ENCODE measurements around the gene MDP1.

The MDP1 gene

DNA sequence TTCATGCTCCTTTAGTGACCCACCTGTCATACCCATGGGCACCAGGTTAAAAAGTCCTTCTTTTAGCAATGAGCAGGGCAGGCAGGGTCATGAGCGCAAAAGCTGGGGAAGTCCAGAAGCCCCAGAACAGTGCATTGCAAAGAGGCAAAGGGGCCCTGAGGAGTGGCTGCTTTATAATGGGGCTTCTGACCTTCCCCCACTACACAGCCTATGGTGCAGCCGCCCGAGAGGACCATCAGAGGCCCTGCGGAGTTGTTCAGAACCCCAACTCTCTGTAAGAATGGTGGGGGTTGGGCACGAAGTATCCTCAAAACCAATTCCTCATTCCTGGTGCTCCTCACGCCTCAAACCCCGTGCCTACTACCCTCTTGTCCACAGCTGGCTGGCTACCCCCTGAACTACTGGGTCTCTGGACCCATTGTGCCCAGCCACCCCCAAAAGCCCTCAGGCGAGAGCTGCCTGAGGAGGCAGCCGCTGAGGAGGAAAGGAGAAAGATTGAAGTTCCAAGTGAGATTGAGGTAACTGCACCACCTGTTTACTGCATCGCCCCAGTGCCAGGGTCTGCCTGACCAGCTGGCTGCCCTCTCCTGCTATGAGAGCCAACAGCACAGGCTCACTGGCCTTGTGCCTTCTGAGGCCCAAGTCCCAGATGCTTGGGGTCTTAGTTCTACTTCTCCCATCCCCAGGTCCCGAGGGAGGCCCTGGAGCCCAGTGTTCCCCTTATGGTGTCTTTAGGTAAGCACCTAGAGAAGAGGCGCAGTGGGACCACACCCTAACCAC lies 37.3 kb downstream of the MDP1 start:
- DNase-seq = no peak

DNA sequence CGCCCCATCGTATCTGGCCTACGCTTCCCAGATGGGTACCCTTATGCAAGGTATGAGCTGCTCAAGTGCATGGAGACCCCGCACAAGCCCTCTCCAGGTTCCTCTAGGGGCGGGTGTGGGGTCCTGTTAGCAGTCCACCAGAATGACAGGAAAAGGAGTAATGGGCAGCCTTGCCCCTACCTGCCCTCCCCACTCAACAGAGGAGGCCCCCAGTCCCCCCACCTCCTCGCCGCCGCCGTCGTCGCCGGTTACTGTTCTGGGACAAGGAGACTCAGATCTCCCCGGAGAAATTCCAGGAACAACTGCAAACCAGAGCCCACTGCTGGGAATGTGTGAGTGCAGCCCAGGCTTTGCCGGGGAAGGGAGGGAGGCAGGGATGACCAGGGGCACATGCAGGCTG lies 38.0 kb downstream of the MDP1 start:
- DNase-seq = no peak

DNA sequence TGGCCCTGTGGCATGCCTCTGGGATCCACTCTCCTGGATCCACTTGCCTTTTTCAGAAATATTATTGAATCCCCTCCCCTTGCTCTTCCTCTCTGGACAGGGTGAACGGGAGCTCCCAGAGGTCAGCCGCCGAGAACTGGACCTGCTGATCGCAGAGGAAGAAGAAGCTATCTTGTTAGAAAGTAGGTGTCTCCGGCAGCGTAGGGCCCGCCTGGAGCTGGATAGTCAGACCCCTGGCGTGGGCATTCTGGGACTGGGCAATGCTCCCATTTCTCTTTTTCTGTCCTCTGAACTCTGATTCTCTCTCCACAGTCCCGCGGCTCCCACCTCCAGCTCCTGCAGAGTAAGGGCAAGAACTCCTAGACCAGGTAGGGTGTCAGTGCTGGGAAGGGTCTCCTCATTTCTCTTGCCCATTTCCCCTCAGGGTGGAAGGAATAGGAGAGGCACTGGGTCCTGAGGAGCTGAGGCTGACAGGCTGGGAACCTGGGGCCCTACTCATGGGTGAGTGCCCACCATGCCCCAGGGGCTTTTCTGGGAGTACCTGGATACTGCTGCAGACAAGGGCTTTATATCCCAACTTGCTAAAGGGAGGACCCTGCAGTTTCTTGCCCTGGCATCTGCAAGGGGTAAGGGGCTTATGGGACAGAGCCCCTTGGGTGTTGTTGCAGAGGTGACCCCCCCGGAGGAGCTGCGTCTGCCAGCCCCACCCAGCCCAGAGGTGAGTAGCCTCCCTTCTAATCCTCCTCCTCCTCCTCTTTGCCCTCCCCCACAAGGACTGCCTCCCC lies 38.6 kb downstream of the MDP1 start:
- DNase-seq = no peak

DNA sequence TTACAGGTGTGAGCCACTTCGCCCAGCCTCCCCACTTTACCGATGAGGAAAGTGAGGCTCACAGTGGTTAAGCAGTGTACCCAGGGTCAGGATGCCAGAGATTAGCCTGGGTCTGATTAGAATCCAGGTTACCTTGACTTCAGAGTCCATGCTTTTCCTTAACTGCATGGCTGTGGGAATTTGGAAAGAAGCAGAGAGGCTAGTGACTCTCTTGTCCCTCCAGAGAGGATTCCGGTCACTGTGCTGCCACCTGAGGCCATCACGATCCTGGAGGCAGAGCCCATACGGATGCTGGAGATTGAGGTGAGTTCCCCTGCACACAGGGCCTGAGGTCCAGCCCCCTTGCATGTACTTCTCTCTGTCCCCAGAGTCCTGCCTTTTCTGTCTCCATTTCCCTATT lies 39.3 kb downstream of the MDP1 start:
- DNase-seq = no peak

DNA sequence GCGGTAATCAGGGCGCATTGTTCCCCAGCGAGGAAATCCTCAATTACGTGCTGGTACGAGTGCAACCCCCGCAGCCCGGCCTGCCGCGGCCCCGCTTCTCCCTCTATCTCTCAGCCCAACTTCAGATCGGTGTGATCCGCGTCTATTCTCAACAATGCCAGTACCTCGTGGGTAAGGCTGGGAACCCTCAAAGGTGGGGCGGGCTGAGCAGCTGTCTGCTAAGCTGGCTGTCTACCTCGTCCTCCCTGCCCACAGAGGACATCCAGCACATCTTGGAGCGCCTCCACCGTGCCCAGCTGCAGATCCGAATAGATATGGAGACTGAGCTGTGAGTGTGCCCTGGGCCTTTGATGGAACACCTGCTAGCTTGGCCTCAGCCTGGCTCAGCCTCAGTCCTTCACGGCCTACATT lies 43.0 kb downstream of the MDP1 start:
- no peak for DNase-seq

DNA sequence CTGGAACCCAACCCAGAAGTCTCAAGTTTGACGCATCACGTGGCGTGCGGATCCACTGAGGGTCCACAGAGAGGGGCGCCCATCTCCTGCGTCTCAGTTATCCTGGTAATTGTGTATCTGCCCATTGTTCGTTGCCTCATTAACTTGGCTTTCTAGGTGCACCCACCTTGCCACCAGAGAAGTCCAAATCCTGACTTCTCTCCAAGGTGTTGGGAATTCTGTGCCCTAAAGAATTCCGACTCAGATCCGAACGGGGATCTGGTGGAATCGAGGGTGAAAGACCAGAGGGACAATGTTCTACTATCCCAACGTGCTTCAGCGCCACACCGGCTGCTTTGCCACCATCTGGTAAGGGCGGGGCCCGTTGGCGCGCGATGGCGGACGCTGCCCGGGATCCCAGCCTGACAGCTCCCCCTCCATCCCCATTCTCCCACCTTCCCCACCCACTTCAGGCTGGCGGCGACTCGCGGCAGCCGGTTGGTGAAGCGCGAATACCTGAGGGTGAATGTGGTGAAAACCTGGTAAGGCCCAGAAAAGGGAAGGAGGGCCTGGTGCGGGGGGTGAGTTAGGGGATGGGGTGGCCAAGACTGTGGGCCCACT lies 43.5 kb downstream of the MDP1 start:
- no peak for DNase-seq

DNA sequence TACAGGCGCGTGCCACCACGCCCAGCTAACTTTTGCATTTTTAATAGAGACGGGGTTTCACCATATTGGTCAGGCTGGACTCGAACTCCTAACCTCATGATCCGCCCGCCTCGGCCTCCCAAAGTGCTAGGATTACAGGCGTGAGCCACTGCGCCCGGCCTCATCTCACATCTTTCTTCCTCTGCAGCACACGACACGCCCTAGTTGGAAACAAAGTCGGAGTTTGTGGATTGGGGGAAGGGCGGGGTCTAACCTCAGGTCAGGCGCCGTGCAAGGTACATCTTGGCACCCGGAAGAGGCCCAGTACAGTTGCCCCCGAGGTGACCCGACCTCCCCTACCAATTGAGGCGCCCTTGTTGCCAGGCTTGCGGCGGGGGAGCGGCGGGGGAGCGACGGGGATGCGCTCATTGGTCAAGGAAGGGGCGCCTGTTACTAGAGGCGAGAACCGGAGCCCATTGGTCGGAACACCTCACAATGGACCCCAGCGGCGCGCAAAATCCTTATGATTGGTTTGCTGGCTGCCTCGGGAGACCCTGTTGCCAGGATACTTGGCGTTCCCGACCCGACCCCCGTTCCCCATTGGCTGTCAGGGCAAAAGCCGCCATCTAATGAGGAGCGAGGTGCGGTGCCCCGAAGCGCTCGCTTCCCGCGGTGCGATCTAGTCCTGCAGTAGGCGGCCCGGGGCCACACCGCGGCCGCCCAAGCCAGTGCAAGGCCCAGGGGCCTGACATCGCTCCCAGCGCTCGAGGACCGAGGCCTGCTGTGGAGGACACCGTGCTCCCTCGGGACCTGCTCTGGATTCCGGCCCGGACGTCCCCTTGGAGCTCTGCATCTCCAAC lies 44.2 kb downstream of the MDP1 start, which contains the start of gene REC8:
REC8 (plus strand) TSS at position 659 of the 839 bp plus-strand sequence. CDS start 473 bp downstream, outside the sequence.
- DNase-seq = peak; percentile 66

DNA sequence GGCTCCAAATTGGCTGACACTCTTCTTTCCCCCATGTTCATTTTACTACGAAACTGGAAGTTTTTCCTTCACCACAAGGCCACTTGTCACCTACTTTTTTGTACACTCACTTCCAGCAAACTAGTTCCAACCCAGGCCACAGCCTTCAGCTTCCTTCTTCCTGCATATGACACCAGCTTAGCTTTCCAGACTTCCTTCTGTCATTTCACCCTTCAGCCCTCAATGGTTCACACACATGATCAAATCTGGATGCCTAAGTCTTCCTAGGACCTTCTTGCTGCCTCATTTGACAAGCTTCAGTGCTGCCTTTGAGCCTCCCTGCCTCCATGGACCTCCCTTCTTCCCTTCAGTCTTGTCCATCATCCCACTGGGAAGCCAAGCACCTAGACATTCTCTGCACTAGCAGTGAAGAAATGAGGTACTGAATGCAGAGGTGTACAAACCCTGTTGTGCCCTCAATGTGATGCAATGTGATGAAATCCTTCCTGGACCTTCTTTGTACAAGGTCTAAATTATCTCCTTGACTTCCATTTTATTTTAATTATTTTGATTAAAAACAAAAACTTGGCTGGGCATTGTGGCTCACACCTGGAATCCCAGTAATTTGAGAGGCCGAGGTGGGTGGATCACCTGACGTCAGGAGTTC lies 48.3 kb downstream of the MDP1 start:
- DNase-seq = no peak

DNA sequence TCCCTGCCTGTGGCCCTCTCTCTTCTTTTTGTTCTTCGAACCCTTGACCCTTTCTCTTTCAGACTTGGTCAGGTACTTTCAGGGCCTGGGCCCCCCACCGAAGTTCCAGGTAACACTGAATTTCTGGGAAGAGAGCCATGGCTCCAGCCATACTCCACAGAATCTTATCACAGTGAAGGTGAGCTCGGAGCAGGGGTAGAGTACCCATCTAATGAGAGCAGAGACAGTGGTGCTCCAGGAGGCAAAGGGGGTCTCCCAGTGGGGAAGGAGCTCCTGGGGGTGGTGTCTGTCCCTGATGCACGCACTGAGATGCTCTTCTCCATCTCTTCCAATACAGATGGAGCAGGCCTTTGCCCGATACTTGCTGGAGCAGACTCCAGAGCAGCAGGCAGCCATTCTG lies 50.1 kb downstream of the MDP1 start:
- DNase-seq = no peak

DNA sequence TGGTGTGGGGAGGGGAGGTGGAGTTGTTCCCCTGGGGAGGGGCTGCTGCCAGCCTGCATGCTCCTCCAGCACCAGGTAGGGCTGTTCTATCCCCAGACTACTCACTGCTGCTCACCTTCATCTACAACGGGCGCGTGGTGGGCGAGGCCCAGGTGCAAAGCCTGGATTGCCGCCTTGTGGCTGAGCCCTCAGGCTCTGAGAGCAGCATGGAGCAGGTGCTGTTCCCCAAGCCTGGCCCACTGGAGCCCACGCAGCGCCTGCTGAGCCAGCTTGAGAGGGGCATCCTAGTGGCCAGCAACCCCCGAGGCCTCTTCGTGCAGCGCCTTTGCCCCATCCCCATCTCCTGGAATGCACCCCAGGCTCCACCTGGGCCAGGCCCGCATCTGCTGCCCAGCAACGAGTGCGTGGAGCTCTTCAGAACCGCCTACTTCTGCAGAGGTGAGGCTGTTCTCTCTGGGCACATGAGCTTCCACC lies 51.3 kb downstream of the MDP1 start:
- DNase-seq = no peak
